ENCODE results near the gene COL9A1. TPM values are rescaled to one million over a fixed set of nuclear protein-coding genes. Genes with fewer than 3 reads are reported as not detected.

COL9A1 gene
- total and polyA plus RNA-seq, 2 donors (not counting 1 experiment from before 2014, with no cell fraction given), result not detected

DNA sequence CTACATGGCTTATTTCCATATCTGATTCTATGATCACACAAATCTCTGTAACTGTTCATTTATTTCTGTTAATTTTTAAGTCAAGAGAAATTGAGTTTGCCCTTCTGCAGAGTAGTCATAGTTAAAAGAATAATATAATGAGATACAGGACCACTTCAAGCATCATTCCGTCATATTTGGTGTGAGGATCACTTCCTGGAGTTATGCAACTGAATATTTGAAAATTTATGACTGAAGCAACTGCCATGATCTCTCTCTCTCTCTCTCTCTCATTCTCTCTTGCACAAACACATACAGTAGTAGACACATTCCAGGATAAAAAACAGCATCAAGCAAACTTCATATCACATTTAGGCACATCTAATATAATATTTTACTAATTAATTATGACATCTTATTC is 116.4 kb downstream of the COL9A1 start:
- Histone ChIP-seq H3K9me3 (ENCODE audit: control extremely low read depth in 1 of 3, control insufficient read depth in 2 of 3, insufficient read depth in 1 of 3, low read length in 2 of 3) (no peaks in the 10 kb centered on the region), H3K27ac (ENCODE audit: low read length in 2 of 2) (no peak overlapping the region), H4K20me1 (ENCODE audit: control insufficient read depth, insufficient read depth, low read length, poor library complexity, severe bottlenecking) (no peaks in the 10 kb centered on the region), H3K79me2 (ENCODE audit: control insufficient read depth, insufficient read depth, low read length) (no peaks in the 10 kb centered on the region), H2AFZ (ENCODE audit: insufficient read depth, low read depth, low read length, poor library complexity, severe bottlenecking) (no peak overlapping the region), H3K4me2 (replicated peaks; ENCODE audit: low read depth, low read length, poor library complexity, severe bottlenecking) (no peak overlapping the region), H3K36me3 (replicated peaks in 1 of 2; ENCODE audit: control extremely low read depth in 1 of 2, control insufficient read depth in 1 of 2, extremely low read depth in 1 of 2, insufficient read depth in 2 of 2, low read length in 1 of 2) (peaks cover 18 to 70% of the 10 kb centered on the region in 2 experiments), H3K9ac (ENCODE audit: low read length) (no peak overlapping the region), H3K27me3 (replicated peaks in 1 of 4; ENCODE audit: control extremely low read depth in 1 of 4, control insufficient read depth in 3 of 4, insufficient read depth in 4 of 4, low read length in 3 of 4) (no peaks in the 10 kb centered on the region), H3K4me3 (ENCODE audit: control extremely low read depth in 1 of 5, extremely low read depth in 1 of 5, insufficient read depth in 1 of 5, low read depth in 2 of 5, low read length in 4 of 5) (no peak overlapping the region), H3K4me1 (ENCODE audit: control insufficient read depth in 2 of 2, insufficient read depth in 2 of 2, low read length in 2 of 2) (no peaks in the 10 kb centered on the region)
- WGBS (ENCODE audit: insufficient coverage), result no CpG with 5 or more reads among the region's 1 CpG
- no peaks in the 10 kb centered on the region for H3K4me1 Mint-ChIP-seq
- DNase-seq (no peak), ATAC-seq (ENCODE audit: low read depth) (no peak)
- ChIA-PET POLR2A (no interaction called here), CTCF (no interaction called here)
- no peaks in the 10 kb centered on the region for H3K9me3 Mint-ChIP-seq (ENCODE audit: insufficient read depth)
- H3K27ac Mint-ChIP-seq, result no peak overlapping the region
- intact Hi-C loops (cut with micrococcal nuclease), result no loop called here
- H3K27me3 Mint-ChIP-seq, result no peaks in the 10 kb centered on the region
- TF ChIP-seq EZH2 (IDR thresholded peaks at IDR 0.05; ENCODE audit: borderline replicate concordance, insufficient read depth, low read depth, low read length, poor library complexity, severe bottlenecking), result no peak
- TF ChIP-seq CTCF (IDR thresholded peaks at IDR 0.05), result no peak
- H3K4me3 Mint-ChIP-seq, result no peak overlapping the region

GRCh38 chr6:70184723-70185122 is 118.2 kb downstream of the COL9A1 start:
- no peak overlapping the region for H3K9ac ChIP-seq (ENCODE audit: low read length)
- no peak for DNase-seq
- no peaks in the 10 kb centered on the region for H3K9me3 ChIP-seq (ENCODE audit: control extremely low read depth in 1 of 3, control insufficient read depth in 2 of 3, insufficient read depth in 1 of 3, low read length in 2 of 3)
- Mint-ChIP-seq H3K27me3 (no peaks in the 10 kb centered on the region), H3K4me1 (no peaks in the 10 kb centered on the region), H3K4me3 (no peak overlapping the region), H3K27ac (no peak overlapping the region), H3K9me3 (ENCODE audit: insufficient read depth) (no peaks in the 10 kb centered on the region)
- no peak overlapping the region for H2AFZ ChIP-seq (ENCODE audit: insufficient read depth, low read depth, low read length, poor library complexity, severe bottlenecking)
- WGBS (ENCODE audit: insufficient coverage), result no CpG with 5 or more reads among the region's 3 CpGs
- no peaks in the 10 kb centered on the region for H3K79me2 ChIP-seq (ENCODE audit: control insufficient read depth, insufficient read depth, low read length)
- H3K27ac ChIP-seq (ENCODE audit: low read length in 2 of 2), result no peak overlapping the region
- H3K4me2 ChIP-seq (replicated peaks; ENCODE audit: low read depth, low read length, poor library complexity, severe bottlenecking), result no peak overlapping the region
- no peaks in the 10 kb centered on the region for H3K4me1 ChIP-seq (ENCODE audit: control insufficient read depth in 2 of 2, insufficient read depth in 2 of 2, low read length in 2 of 2)
- POLR2A ChIA-PET, result no interaction called here
- H3K4me3 ChIP-seq (ENCODE audit: control extremely low read depth in 1 of 5, extremely low read depth in 1 of 5, insufficient read depth in 1 of 5, low read depth in 2 of 5, low read length in 4 of 5), result no peak overlapping the region
- ATAC-seq (ENCODE audit: low read depth), result no peak
- no peaks in the 10 kb centered on the region for H4K20me1 ChIP-seq (ENCODE audit: control insufficient read depth, insufficient read depth, low read length, poor library complexity, severe bottlenecking)
- CTCF ChIA-PET, result no interaction called here
- no peaks in the 10 kb centered on the region for H3K27me3 ChIP-seq (replicated peaks in 1 of 4; ENCODE audit: control extremely low read depth in 1 of 4, control insufficient read depth in 3 of 4, insufficient read depth in 4 of 4, low read length in 3 of 4)
- TF ChIP-seq EZH2 (IDR thresholded peaks at IDR 0.05; ENCODE audit: borderline replicate concordance, insufficient read depth, low read depth, low read length, poor library complexity, severe bottlenecking), result no peak
- no peak for TF ChIP-seq CTCF (IDR thresholded peaks at IDR 0.05)
- intact Hi-C loops (cut with micrococcal nuclease), result no loop called here
- H3K36me3 ChIP-seq (replicated peaks in 1 of 2; ENCODE audit: control extremely low read depth in 1 of 2, control insufficient read depth in 1 of 2, extremely low read depth in 1 of 2, insufficient read depth in 2 of 2, low read length in 1 of 2), result peaks cover 14 to 69% of the 10 kb centered on the region in 2 experiments

All from B cell (primary cell).